SK-N-SH treated with all-trans-retinoic acid at 6 μM for 48 hours (cell line): Measurements from ENCODE around the gene UQCRC2.

ENCODE experiments used
- ARNTL ChIP-seq: fragments of 450-650 bp; formaldehyde crosslinking; IDR thresholded peaks from 2 replicates; pipeline ENCODE4 v1.5.0; 2020; ENCODE audit warnings: low read depth, mild to moderate bottlenecking, moderate library complexity, borderline replicate concordance
- BACH2 ChIP-seq: fragments of 250-450 bp; sonication (Bioruptor Pico); IDR thresholded peaks from 2 replicates; pipeline ENCODE4 v1.9.0; 2021; ENCODE audit warnings: mild to moderate bottlenecking, borderline replicate concordance
- PPARA ChIP-seq: fragments of 250-450 bp; sonication (Bioruptor Pico); IDR thresholded peaks from 2 replicates; pipeline ENCODE4 v1.5.0; 2020; ENCODE audit warnings: mild to moderate bottlenecking, borderline replicate concordance
- TCF4 ChIP-seq: fragments of 250-450 bp; sonication (Bioruptor Pico); IDR thresholded peaks from 2 replicates; pipeline ENCODE4 v1.8.0; 2021; ENCODE audit warnings: mild to moderate bottlenecking, moderate library complexity, borderline replicate concordance
- ZNF565 ChIP-seq: fragments of 450-650 bp; formaldehyde crosslinking; conservative IDR thresholded peaks from 2 replicates; pipeline ENCODE4 v1.5.0; 2020; ENCODE audit warnings: low read depth, mild to moderate bottlenecking, moderate library complexity
- ZNF70 ChIP-seq: fragments of 450-650 bp; formaldehyde crosslinking; IDR thresholded peaks from 2 replicates; pipeline ENCODE4 v1.5.0; 2020; ENCODE audit warnings: mild to moderate bottlenecking, moderate library complexity
- ZNF8 ChIP-seq: fragments of 450-650 bp; formaldehyde crosslinking; IDR thresholded peaks from 2 replicates; pipeline ENCODE4 v1.5.0; 2020; ENCODE audit warnings: mild to moderate bottlenecking, moderate library complexity
- TF ChIP-seq, protein P1 (sequence below): fragments of 250-450 bp; sonication (Bioruptor Pico); IDR thresholded peaks from 2 replicates; pipeline ENCODE4 v1.5.1; 2020; ENCODE audit warnings: low read depth, mild to moderate bottlenecking, moderate library complexity
- TF ChIP-seq, protein P2 (sequence below): fragments of 250-450 bp; sonication (Bioruptor Pico); IDR thresholded peaks from 2 replicates; pipeline ENCODE4 v1.8.0; 2020; ENCODE audit warnings: mild to moderate bottlenecking, moderate library complexity, borderline replicate concordance

GRCh38 chr16:21989133-21989532 lies 36.0 kb downstream of the UQCRC2 start:
- TF ChIP-seq BACH2 (no peak), ZNF8 (no peak), ARNTL (no peak), ZNF565 (CRISPR knock-in tag) (no peak), TCF4 (CRISPR knock-in tag) (no peak), PPARA (no peak), ZNF70 (CRISPR knock-in tag) (no peak)
- TF ChIP-seq, protein P1, sequence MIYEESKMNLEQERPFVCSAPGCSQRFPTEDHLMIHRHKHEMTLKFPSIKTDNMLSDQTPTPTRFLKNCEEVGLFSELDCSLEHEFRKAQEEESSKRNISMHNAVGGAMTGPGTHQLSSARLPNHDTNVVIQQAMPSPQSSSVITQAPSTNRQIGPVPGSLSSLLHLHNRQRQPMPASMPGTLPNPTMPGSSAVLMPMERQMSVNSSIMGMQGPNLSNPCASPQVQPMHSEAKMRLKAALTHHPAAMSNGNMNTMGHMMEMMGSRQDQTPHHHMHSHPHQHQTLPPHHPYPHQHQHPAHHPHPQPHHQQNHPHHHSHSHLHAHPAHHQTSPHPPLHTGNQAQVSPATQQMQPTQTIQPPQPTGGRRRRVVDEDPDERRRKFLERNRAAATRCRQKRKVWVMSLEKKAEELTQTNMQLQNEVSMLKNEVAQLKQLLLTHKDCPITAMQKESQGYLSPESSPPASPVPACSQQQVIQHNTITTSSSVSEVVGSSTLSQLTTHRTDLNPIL = no peak
- TF ChIP-seq, protein P2, sequence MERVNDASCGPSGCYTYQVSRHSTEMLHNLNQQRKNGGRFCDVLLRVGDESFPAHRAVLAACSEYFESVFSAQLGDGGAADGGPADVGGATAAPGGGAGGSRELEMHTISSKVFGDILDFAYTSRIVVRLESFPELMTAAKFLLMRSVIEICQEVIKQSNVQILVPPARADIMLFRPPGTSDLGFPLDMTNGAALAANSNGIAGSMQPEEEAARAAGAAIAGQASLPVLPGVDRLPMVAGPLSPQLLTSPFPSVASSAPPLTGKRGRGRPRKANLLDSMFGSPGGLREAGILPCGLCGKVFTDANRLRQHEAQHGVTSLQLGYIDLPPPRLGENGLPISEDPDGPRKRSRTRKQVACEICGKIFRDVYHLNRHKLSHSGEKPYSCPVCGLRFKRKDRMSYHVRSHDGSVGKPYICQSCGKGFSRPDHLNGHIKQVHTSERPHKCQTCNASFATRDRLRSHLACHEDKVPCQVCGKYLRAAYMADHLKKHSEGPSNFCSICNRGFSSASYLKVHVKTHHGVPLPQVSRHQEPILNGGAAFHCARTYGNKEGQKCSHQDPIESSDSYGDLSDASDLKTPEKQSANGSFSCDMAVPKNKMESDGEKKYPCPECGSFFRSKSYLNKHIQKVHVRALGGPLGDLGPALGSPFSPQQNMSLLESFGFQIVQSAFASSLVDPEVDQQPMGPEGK (CRISPR knock-in tag) = no peak
